Trophoblast cell (in vitro differentiated cells and primary cell): ENCODE results near the gene PSMD5.

ENCODE experiments used
- DNase-seq, 2 donors: peaks; one replicate each; pipeline ENCODE4 v3.0.0-alpha.2; 2016
- H2AFZ ChIP-seq: 2 replicates; pipeline ENCODE4 v1.6.1; 2013; ENCODE audit warnings: low read length, moderate library complexity, mild to moderate bottlenecking; ENCODE audit not compliant: insufficient read depth, poor library complexity
- H2AK5ac ChIP-seq: 2 replicates; pipeline ENCODE4 v1.6.1; 2013; ENCODE audit warnings: mild to moderate bottlenecking, low read length
- H2BK120ac ChIP-seq: 2 replicates; pipeline ENCODE4 v1.6.1; 2013; ENCODE audit warnings: low read length, mild to moderate bottlenecking, moderate library complexity; ENCODE audit not compliant: insufficient read depth, poor library complexity
- H2BK12ac ChIP-seq: 2 replicates; pipeline ENCODE4 v1.6.1; 2013; ENCODE audit warnings: mild to moderate bottlenecking, low read length, moderate library complexity
- H2BK5ac ChIP-seq: 2 replicates; pipeline ENCODE4 v1.6.1; 2013; ENCODE audit warnings: low read length, low read depth, moderate library complexity, mild to moderate bottlenecking; ENCODE audit not compliant: poor library complexity
- H3K14ac ChIP-seq: 2 replicates; pipeline ENCODE4 v1.6.1; 2013; ENCODE audit warnings: mild to moderate bottlenecking, low read length
- H3K18ac ChIP-seq: 2 replicates; pipeline ENCODE4 v1.6.1; 2013; ENCODE audit warnings: mild to moderate bottlenecking, low read length
- H3K23ac ChIP-seq: 2 replicates; pipeline ENCODE4 v1.6.1; 2013; ENCODE audit warnings: low read length
- H3K27ac ChIP-seq: 2 replicates; pipeline ENCODE4 v1.5.1; 2013; ENCODE audit warnings: low read depth, mild to moderate bottlenecking, inconsistent platforms, low read length, moderate library complexity
- H3K27me3 ChIP-seq: 2 replicates; pipeline ENCODE4 v1.6.1; 2013; ENCODE audit warnings: inconsistent platforms, mild to moderate bottlenecking, low read length, moderate library complexity; ENCODE audit not compliant: insufficient read depth
- H3K36me3 ChIP-seq, 2 experiments: 1 replicate in 1 of 2; 2 replicates in 1 of 2; pipeline ENCODE4 v1.6.1; 2013; ENCODE audit warnings: low read length in 2 of 2, mild to moderate bottlenecking in 2 of 2, moderate library complexity in 1 of 2; ENCODE audit not compliant: insufficient read depth in 2 of 2, control insufficient read depth in 1 of 2
- H3K4ac ChIP-seq: 2 replicates; pipeline ENCODE4 v1.6.1; 2013; ENCODE audit warnings: low read depth, mild to moderate bottlenecking, low read length, moderate library complexity
- H3K4me1 ChIP-seq, 2 experiments: 1 replicate in 1 of 2; 2 replicates in 1 of 2; pipeline ENCODE4 v1.6.1; 2013; ENCODE audit warnings: low read length in 2 of 2, mild to moderate bottlenecking in 2 of 2, moderate library complexity in 1 of 2; ENCODE audit not compliant: insufficient read depth in 2 of 2, control insufficient read depth in 1 of 2
- H3K4me2 ChIP-seq: 2 replicates; pipeline ENCODE4 v1.6.1; 2013; ENCODE audit warnings: inconsistent platforms, mild to moderate bottlenecking, low read length, moderate library complexity
- H3K4me3 ChIP-seq: 2 replicates; pipeline ENCODE4 v1.5.1; 2013; ENCODE audit warnings: mild to moderate bottlenecking, low read depth, low read length, inconsistent platforms
- H3K79me1 ChIP-seq: one replicate; pipeline ENCODE4 v1.6.1; 2013; ENCODE audit warnings: low read length
- H3K79me2 ChIP-seq: 2 replicates; pipeline ENCODE4 v1.6.1; 2013; ENCODE audit warnings: low read length, mild to moderate bottlenecking; ENCODE audit not compliant: control insufficient read depth, insufficient read depth, poor library complexity
- H3K9ac ChIP-seq: 2 replicates; pipeline ENCODE4 v1.6.1; 2013; ENCODE audit warnings: mild to moderate bottlenecking, low read length
- H3K9me3 ChIP-seq: 2 replicates; pipeline ENCODE4 v1.6.1; 2013; ENCODE audit warnings: low read depth, mild to moderate bottlenecking, control low read depth, inconsistent platforms, low read length; ENCODE audit not compliant: insufficient read depth
- H4K12ac ChIP-seq: 2 replicates; pipeline ENCODE4 v1.6.1; 2013; ENCODE audit warnings: low read depth, mild to moderate bottlenecking, low read length, moderate library complexity
- H4K8ac ChIP-seq: 2 replicates; pipeline ENCODE4 v1.6.1; 2013; ENCODE audit warnings: low read depth, mild to moderate bottlenecking, low read length, moderate library complexity
- H4K91ac ChIP-seq: one replicate; pipeline ENCODE4 v1.6.1; 2013; ENCODE audit warnings: low read depth, mild to moderate bottlenecking, low read length, moderate library complexity
- WGBS: extraction: QIAGEN DNeasy Blood & Tissue Kit; methylation state at CpG from one replicate; pipeline ENCODE4 v1.1.7; 2013; ENCODE audit warnings: missing lambda C conversion rate; ENCODE audit not compliant: insufficient read length, insufficient coverage; ENCODE audit errors: extremely low coverage; 5-methylcytosine and 5-hydroxymethylcytosine counted together

The PSMD5 gene

GRCh38 chr9:120829650-120830049 lies 13.1 kb downstream of the PSMD5 start:
- no peaks in the 10 kb centered on the region for H3K79me2 ChIP-seq
- no peaks in the 10 kb centered on the region for H3K9me3 ChIP-seq
- no CpG with 5 or more reads among the region's 1 CpG for WGBS
- no peak overlapping the region for H2BK120ac ChIP-seq
- no peaks in the 10 kb centered on the region for H3K4me1 ChIP-seq
- no peak overlapping the region for H4K91ac ChIP-seq
- no peak overlapping the region for H3K14ac ChIP-seq
- H3K18ac ChIP-seq, result no peak overlapping the region
- H2AFZ ChIP-seq, result no peak overlapping the region
- no peaks in the 10 kb centered on the region for H3K27me3 ChIP-seq
- no peak overlapping the region for H4K8ac ChIP-seq
- no peak overlapping the region for H4K12ac ChIP-seq
- peaks cover 10 to 29% of the 10 kb centered on the region in 2 experiments for H3K36me3 ChIP-seq
- no peak overlapping the region for H3K27ac ChIP-seq
- no peak overlapping the region for H2BK5ac ChIP-seq
- no peaks in the 10 kb centered on the region for H3K79me1 ChIP-seq
- H2AK5ac ChIP-seq, result no peak overlapping the region
- no peak overlapping the region for H3K4me2 ChIP-seq
- no peak overlapping the region for H3K9ac ChIP-seq
- no peak for DNase-seq
- H3K23ac ChIP-seq, result no peak overlapping the region
- H3K4ac ChIP-seq, result no peak overlapping the region
- no peak overlapping the region for H3K4me3 ChIP-seq
- no peak overlapping the region for H2BK12ac ChIP-seq

- Histone ChIP-seq H3K9ac (no peak overlapping the region), H3K14ac (no peak overlapping the region), H2BK5ac (no peak overlapping the region), H3K18ac (no peak overlapping the region), H3K4me1 (no peaks in the 10 kb centered on the region), H3K27me3 (no peaks in the 10 kb centered on the region), H4K12ac (no peak overlapping the region), H3K79me2 (no peaks in the 10 kb centered on the region), H2BK120ac (no peak overlapping the region), H3K36me3 (peaks cover 17 to 31% of the 10 kb centered on the region in 2 experiments), H2AFZ (no peak overlapping the region), H3K4ac (no peak overlapping the region), H4K8ac (no peak overlapping the region), H4K91ac (no peak overlapping the region), H3K23ac (no peak overlapping the region), H2AK5ac (no peak overlapping the region), H3K4me3 (no peak overlapping the region), H3K9me3 (no peaks in the 10 kb centered on the region), H3K79me1 (no peaks in the 10 kb centered on the region), H3K4me2 (no peak overlapping the region), H2BK12ac (no peak overlapping the region), H3K27ac (no peak overlapping the region)
- DNase-seq, result no peak
- WGBS, result no CpG with 5 or more reads among the region's 4 CpGs
Observed at GRCh38 chr9:120820095-120820494, 22.6 kb downstream of the PSMD5 start.

GRCh38 chr9:120818595-120818994 lies 24.1 kb downstream of the PSMD5 start:
- H3K23ac ChIP-seq, result no peak overlapping the region
- H4K12ac ChIP-seq, result no peak overlapping the region
- H2BK12ac ChIP-seq, result no peak overlapping the region
- H3K36me3 ChIP-seq, result peaks cover 17 to 29% of the 10 kb centered on the region in 2 experiments
- H3K79me2 ChIP-seq, result no peaks in the 10 kb centered on the region
- H3K4me3 ChIP-seq, result no peak overlapping the region
- H3K4me1 ChIP-seq, result no peaks in the 10 kb centered on the region
- no peaks in the 10 kb centered on the region for H3K79me1 ChIP-seq
- no peak overlapping the region for H3K4me2 ChIP-seq
- no peak overlapping the region for H4K91ac ChIP-seq
- no peak for DNase-seq
- H3K14ac ChIP-seq, result no peak overlapping the region
- no peak overlapping the region for H4K8ac ChIP-seq
- H2AK5ac ChIP-seq, result no peak overlapping the region
- H2BK120ac ChIP-seq, result no peak overlapping the region
- WGBS, result no CpG with 5 or more reads among the region's 1 CpG
- no peaks in the 10 kb centered on the region for H3K27me3 ChIP-seq
- no peaks in the 10 kb centered on the region for H3K9me3 ChIP-seq
- H2AFZ ChIP-seq, result no peak overlapping the region
- H2BK5ac ChIP-seq, result no peak overlapping the region
- H3K4ac ChIP-seq, result no peak overlapping the region
- H3K9ac ChIP-seq, result no peak overlapping the region
- H3K27ac ChIP-seq, result no peak overlapping the region
- H3K18ac ChIP-seq, result no peak overlapping the region

- Histone ChIP-seq H4K8ac (no peak overlapping the region), H3K9ac (no peak overlapping the region), H3K14ac (no peak overlapping the region), H3K79me1 (no peaks in the 10 kb centered on the region), H2AK5ac (no peak overlapping the region), H2AFZ (no peak overlapping the region), H4K91ac (no peak overlapping the region), H2BK120ac (no peak overlapping the region), H2BK5ac (no peak overlapping the region), H3K4me3 (no peak overlapping the region), H3K79me2 (no peaks in the 10 kb centered on the region), H3K4ac (no peak overlapping the region), H3K4me1 (no peaks in the 10 kb centered on the region), H3K27me3 (no peaks in the 10 kb centered on the region), H3K23ac (no peak overlapping the region), H3K18ac (no peak overlapping the region), H3K36me3 (peaks cover 4 to 13% of the 10 kb centered on the region in 2 experiments), H3K27ac (no peak overlapping the region), H3K4me2 (no peak overlapping the region), H4K12ac (no peak overlapping the region), H3K9me3 (no peaks in the 10 kb centered on the region), H2BK12ac (no peak overlapping the region)
- WGBS, result no CpG with 5 or more reads among the region's 4 CpGs
- DNase-seq, result no peak
Observed at GRCh38 chr9:120815075-120815474, 27.6 kb downstream of the PSMD5 start.
